ENCODE results near the gene CES4A. TPM values are rescaled to one million over a fixed set of nuclear protein-coding genes. Genes with fewer than 3 reads are reported as not detected.

CES4A gene
- total and polyA plus RNA-seq, 2 of the 13 experiments (the other 11 are each of a cell fraction or from before 2014, with no cell fraction given) = 0.09 to 0.17 TPM

GRCh38 chr16:67034487-67034886 lies 46.1 kb downstream of the CES4A start:
- in situ Hi-C loops (cut with HindIII; ENCODE audit: extremely low pct_ligation_motif_present, low pct_unique_long_range_greater_than_20kb) = no loop called here
- H4K20me1 ChIP-seq (ENCODE audit: insufficient read depth, low read length) = no peaks in the 10 kb centered on the region; the same call in 1 of the 2 replicates
- intact Hi-C loops (cut with micrococcal nuclease; ENCODE audit: unreplicated experiment) = no loop called here
- CTCF ChIA-PET (ENCODE audit: low intra/inter-chr PET ratio, low total read pairs) = no interaction called here
- no peak overlapping the region for H3K4me2 ChIP-seq (ENCODE audit: low read depth, low read length)
- no peak overlapping the region for H2AFZ ChIP-seq (ENCODE audit: low read length)
- no peaks in the 10 kb centered on the region for H3K9me3 ChIP-seq (ENCODE audit: low read length)
- DNase-seq (ENCODE audit: low spot score) = no peak
- H3K4me1 ChIP-seq (ENCODE audit: insufficient read depth, low read length) = peaks cover 48% of the 10 kb centered on the region
- FAIRE-seq = no peak
- no peak for TF ChIP-seq SPEN (CRISPR knock-in tag; IDR thresholded peaks at IDR 0.05; ENCODE audit: low read depth)
- TF ChIP-seq MEF2D (CRISPR knock-in tag; IDR thresholded peaks at IDR 0.05) = no peak
- TF ChIP-seq CSRNP2 (CRISPR knock-in tag; conservative IDR thresholded peaks at IDR 0.05; ENCODE audit: low read depth) = no peak
- TF ChIP-seq ZNF816 (CRISPR knock-in tag; IDR thresholded peaks at IDR 0.05; ENCODE audit: borderline replicate concordance) = no peak
- TF ChIP-seq ARHGAP35 (CRISPR knock-in tag; IDR thresholded peaks at IDR 0.05; ENCODE audit: borderline replicate concordance) = no peak
- no peak for TF ChIP-seq ATAD3A (CRISPR knock-in tag; IDR thresholded peaks at IDR 0.05)
- no peak for TF ChIP-seq EZH2 (conservative IDR thresholded peaks at IDR 0.05; ENCODE audit: low read depth, low read length)
- TF ChIP-seq FOSL2 (CRISPR knock-in tag; IDR thresholded peaks at IDR 0.05) = no peak
- no peak for TF ChIP-seq ZBTB40 (IDR thresholded peaks at IDR 0.05)
- no peak for TF ChIP-seq ZBTB40 (CRISPR knock-in tag; IDR thresholded peaks at IDR 0.05)
- 91% methylated on average over 4 of the region's 4 CpGs for WGBS (ENCODE audit: low lambda C conversion rate)
- peaks cover 0 to 25% of the 10 kb centered on the region in 2 experiments; a peak in 4 of 5 replicates for H3K36me3 ChIP-seq (replicated peaks in 1 of 2; ENCODE audit: control insufficient read depth in 1 of 2, insufficient read depth in 2 of 2, low read length in 2 of 2)
- no peak overlapping the region for H3K4me3 ChIP-seq (replicated peaks in 1 of 3; ENCODE audit: insufficient read depth in 1 of 3, low read depth in 2 of 3, low read length in 3 of 3)
- H3K79me2 ChIP-seq (ENCODE audit: insufficient read depth, low read length) = peaks cover 89% of the 10 kb centered on the region
- H3K9ac ChIP-seq (ENCODE audit: insufficient read depth, low read depth, low read length) = no peak overlapping the region
- POLR2A ChIA-PET = no interaction called here
- no peak overlapping the region for H3K27ac ChIP-seq (ENCODE audit: extremely low read length, insufficient read depth, low read length)
- BruUV-seq (replicated peaks) = no TSS peak
- H3K27me3 ChIP-seq (ENCODE audit: control insufficient read depth in 1 of 2, insufficient read depth in 2 of 2, low read length in 2 of 2) = no peaks in the 10 kb centered on the region
- ATAC-seq = no peak
